ENCODE results near the gene SLC16A7.

The SLC16A7 gene

DNA sequence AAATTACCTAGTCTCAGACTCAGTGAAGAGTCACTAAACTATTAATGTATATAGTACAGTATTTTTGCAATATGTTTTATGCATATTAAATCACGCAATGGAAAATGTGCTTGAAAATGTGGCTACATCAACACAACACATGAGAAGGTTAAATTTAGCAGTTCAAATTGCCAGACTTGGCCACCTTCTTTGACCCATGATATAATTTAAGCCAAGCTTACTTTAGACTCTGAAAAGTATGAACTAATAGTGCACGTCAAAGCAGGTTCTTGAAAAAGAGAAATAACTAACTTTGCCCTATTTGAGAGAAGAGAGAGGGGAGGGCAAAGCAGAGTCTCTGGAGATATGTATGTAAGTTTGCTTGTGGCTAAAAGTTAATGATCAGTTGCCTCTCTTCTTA lies 68.7 kb downstream of the SLC16A7 start:
- Histone ChIP-seq H3K18ac (ENCODE audit: low read length) (no peak overlapping the region), H2BK5ac (ENCODE audit: low read depth, low read length, poor library complexity) (no peak overlapping the region), H3K23ac (ENCODE audit: low read length) (no peak overlapping the region), H3K4me2 (ENCODE audit: low read length) (no peak overlapping the region), H4K91ac (ENCODE audit: low read depth, low read length) (no peak overlapping the region), H2BK120ac (ENCODE audit: insufficient read depth, low read length, poor library complexity) (no peak overlapping the region), H3K79me1 (ENCODE audit: low read length) (no peaks in the 10 kb centered on the region), H2BK12ac (ENCODE audit: low read length) (no peak overlapping the region), H4K8ac (ENCODE audit: low read depth, low read length) (no peak overlapping the region), H4K12ac (ENCODE audit: low read depth, low read length) (no peak overlapping the region), H3K9me3 (ENCODE audit: insufficient read depth, low read depth, low read length) (peaks cover 5% of the 10 kb centered on the region), H3K4ac (ENCODE audit: low read depth, low read length) (no peak overlapping the region), H3K27ac (ENCODE audit: low read depth, low read length) (no peak overlapping the region), H3K4me3 (ENCODE audit: low read depth, low read length) (no peak overlapping the region), H2AFZ (ENCODE audit: insufficient read depth, low read length, poor library complexity) (no peak overlapping the region), H3K27me3 (ENCODE audit: insufficient read depth, low read length) (no peaks in the 10 kb centered on the region), H2AK5ac (ENCODE audit: low read length) (no peak overlapping the region), H3K79me2 (ENCODE audit: control insufficient read depth, insufficient read depth, low read length, poor library complexity) (no peaks in the 10 kb centered on the region), H3K4me1 (ENCODE audit: control insufficient read depth in 1 of 2, insufficient read depth in 2 of 2, low read length in 2 of 2) (no peaks in the 10 kb centered on the region), H3K9ac (ENCODE audit: low read length) (no peak overlapping the region), H3K36me3 (ENCODE audit: control insufficient read depth in 1 of 2, insufficient read depth in 2 of 2, low read length in 2 of 2) (peaks cover 0 to 2% of the 10 kb centered on the region in 2 experiments), H3K14ac (ENCODE audit: low read length) (no peak overlapping the region)
- DNase-seq = no peak
- no CpG with 5 or more reads among the region's 2 CpGs for WGBS (ENCODE audit: extremely low coverage, insufficient coverage, insufficient read length)

DNA sequence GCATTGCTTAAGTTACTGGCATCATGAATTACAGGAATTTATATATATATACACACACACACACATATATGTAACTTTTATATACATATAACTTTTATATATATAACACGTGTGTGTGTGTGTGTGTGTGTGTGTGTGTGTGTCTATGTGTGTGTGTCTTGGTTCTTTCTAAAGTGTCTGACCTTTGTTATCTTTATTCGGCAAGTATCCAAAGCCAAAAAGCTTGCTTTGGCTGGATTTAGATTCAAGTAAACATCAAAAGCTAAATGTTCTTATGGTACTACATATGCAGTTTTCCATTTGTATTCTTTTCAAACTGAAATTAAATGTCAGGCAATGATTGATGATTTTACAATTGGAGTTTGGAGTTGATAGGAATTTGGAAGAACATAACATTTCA lies 69.9 kb downstream of the SLC16A7 start:
- Histone ChIP-seq H4K91ac (ENCODE audit: low read depth, low read length) (no peak overlapping the region), H3K27ac (ENCODE audit: low read depth, low read length) (no peak overlapping the region), H4K12ac (ENCODE audit: low read depth, low read length) (no peak overlapping the region), H3K18ac (ENCODE audit: low read length) (no peak overlapping the region), H3K4me3 (ENCODE audit: low read depth, low read length) (no peak overlapping the region), H3K79me2 (ENCODE audit: control insufficient read depth, insufficient read depth, low read length, poor library complexity) (no peaks in the 10 kb centered on the region), H2BK120ac (ENCODE audit: insufficient read depth, low read length, poor library complexity) (no peak overlapping the region), H3K9ac (ENCODE audit: low read length) (no peak overlapping the region), H3K27me3 (ENCODE audit: insufficient read depth, low read length) (no peaks in the 10 kb centered on the region), H3K4ac (ENCODE audit: low read depth, low read length) (no peak overlapping the region), H3K79me1 (ENCODE audit: low read length) (no peaks in the 10 kb centered on the region), H2BK5ac (ENCODE audit: low read depth, low read length, poor library complexity) (no peak overlapping the region), H2AK5ac (ENCODE audit: low read length) (no peak overlapping the region), H4K8ac (ENCODE audit: low read depth, low read length) (no peak overlapping the region), H3K9me3 (ENCODE audit: insufficient read depth, low read depth, low read length) (peaks cover 5% of the 10 kb centered on the region), H3K4me1 (ENCODE audit: control insufficient read depth in 1 of 2, insufficient read depth in 2 of 2, low read length in 2 of 2) (no peaks in the 10 kb centered on the region), H3K23ac (ENCODE audit: low read length) (no peak overlapping the region), H2AFZ (ENCODE audit: insufficient read depth, low read length, poor library complexity) (no peak overlapping the region), H3K4me2 (ENCODE audit: low read length) (no peak overlapping the region), H3K14ac (ENCODE audit: low read length) (no peak overlapping the region), H3K36me3 (ENCODE audit: control insufficient read depth in 1 of 2, insufficient read depth in 2 of 2, low read length in 2 of 2) (peaks cover 0 to 2% of the 10 kb centered on the region in 2 experiments), H2BK12ac (ENCODE audit: low read length) (no peak overlapping the region)
- WGBS (ENCODE audit: extremely low coverage, insufficient coverage, insufficient read length) = no CpG with 5 or more reads among the region's 2 CpGs
- DNase-seq = no peak

DNA sequence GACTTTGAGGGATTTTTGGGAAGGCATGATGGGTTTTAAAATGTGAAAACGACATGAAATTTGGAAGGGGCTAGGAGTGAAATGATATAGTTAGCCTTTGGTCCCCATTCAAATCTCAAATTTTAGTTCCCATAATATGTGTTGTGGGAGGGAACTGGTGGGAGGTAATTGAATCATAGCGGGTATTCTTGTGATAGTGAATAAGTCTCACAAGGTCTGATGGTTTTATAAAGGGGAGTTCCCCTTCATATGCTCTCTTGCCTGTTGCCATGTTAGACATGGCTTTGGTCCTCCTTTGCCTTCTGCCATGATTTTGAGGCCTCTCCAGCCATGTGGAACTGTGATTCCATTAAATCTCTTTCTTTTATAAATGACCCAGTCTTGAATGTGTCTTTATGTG lies 72.8 kb downstream of the SLC16A7 start:
- H2AFZ ChIP-seq (ENCODE audit: insufficient read depth, low read length, poor library complexity) = no peak overlapping the region
- H3K36me3 ChIP-seq (ENCODE audit: control insufficient read depth in 1 of 2, insufficient read depth in 2 of 2, low read length in 2 of 2) = peaks cover 0 to 2% of the 10 kb centered on the region in 2 experiments
- no peak overlapping the region for H3K23ac ChIP-seq (ENCODE audit: low read length)
- H3K79me2 ChIP-seq (ENCODE audit: control insufficient read depth, insufficient read depth, low read length, poor library complexity) = no peaks in the 10 kb centered on the region
- no peak overlapping the region for H3K9ac ChIP-seq (ENCODE audit: low read length)
- H3K27me3 ChIP-seq (ENCODE audit: insufficient read depth, low read length) = no peaks in the 10 kb centered on the region
- H3K4me1 ChIP-seq (ENCODE audit: control insufficient read depth in 1 of 2, insufficient read depth in 2 of 2, low read length in 2 of 2) = no peaks in the 10 kb centered on the region
- no peak overlapping the region for H3K27ac ChIP-seq (ENCODE audit: low read depth, low read length)
- no peak overlapping the region for H3K4ac ChIP-seq (ENCODE audit: low read depth, low read length)
- peaks cover 5% of the 10 kb centered on the region for H3K9me3 ChIP-seq (ENCODE audit: insufficient read depth, low read depth, low read length)
- H4K8ac ChIP-seq (ENCODE audit: low read depth, low read length) = no peak overlapping the region
- no CpG with 5 or more reads among the region's 2 CpGs for WGBS (ENCODE audit: extremely low coverage, insufficient coverage, insufficient read length)
- H3K14ac ChIP-seq (ENCODE audit: low read length) = no peak overlapping the region
- no peak overlapping the region for H3K4me2 ChIP-seq (ENCODE audit: low read length)
- H2BK12ac ChIP-seq (ENCODE audit: low read length) = no peak overlapping the region
- no peaks in the 10 kb centered on the region for H3K79me1 ChIP-seq (ENCODE audit: low read length)
- no peak overlapping the region for H3K18ac ChIP-seq (ENCODE audit: low read length)
- H4K91ac ChIP-seq (ENCODE audit: low read depth, low read length) = no peak overlapping the region
- H3K4me3 ChIP-seq (ENCODE audit: low read depth, low read length) = no peak overlapping the region
- no peak overlapping the region for H2BK120ac ChIP-seq (ENCODE audit: insufficient read depth, low read length, poor library complexity)
- H4K12ac ChIP-seq (ENCODE audit: low read depth, low read length) = no peak overlapping the region
- no peak for DNase-seq
- H2BK5ac ChIP-seq (ENCODE audit: low read depth, low read length, poor library complexity) = no peak overlapping the region
- no peak overlapping the region for H2AK5ac ChIP-seq (ENCODE audit: low read length)

DNA sequence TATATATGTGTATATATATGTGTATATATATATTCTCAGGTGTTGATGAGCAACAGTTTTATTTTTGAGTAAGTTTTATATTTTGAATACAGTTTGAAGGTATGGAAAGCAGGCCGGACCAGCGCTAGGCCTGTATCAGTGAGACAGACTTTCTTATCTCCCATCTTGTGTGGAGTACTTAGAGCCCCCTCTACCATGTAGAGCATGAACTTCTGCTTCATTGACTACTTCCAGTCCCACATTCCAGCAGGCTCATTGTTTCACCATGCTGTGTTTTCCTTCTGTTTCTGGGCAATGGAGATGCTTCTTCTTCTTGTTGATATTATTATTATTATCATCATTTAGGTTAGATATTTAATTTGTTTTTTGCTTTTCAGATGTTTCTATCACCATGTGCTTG lies 76.4 kb downstream of the SLC16A7 start:
- H3K23ac ChIP-seq (ENCODE audit: low read length) = no peak overlapping the region
- no peak overlapping the region for H4K8ac ChIP-seq (ENCODE audit: low read depth, low read length)
- H2AFZ ChIP-seq (ENCODE audit: insufficient read depth, low read length, poor library complexity) = no peak overlapping the region
- peaks cover 0 to 2% of the 10 kb centered on the region in 2 experiments for H3K36me3 ChIP-seq (ENCODE audit: control insufficient read depth in 1 of 2, insufficient read depth in 2 of 2, low read length in 2 of 2)
- no peaks in the 10 kb centered on the region for H3K79me1 ChIP-seq (ENCODE audit: low read length)
- no peak overlapping the region for H3K9ac ChIP-seq (ENCODE audit: low read length)
- no peak overlapping the region for H3K14ac ChIP-seq (ENCODE audit: low read length)
- no peak for DNase-seq
- H3K4me3 ChIP-seq (ENCODE audit: low read depth, low read length) = no peak overlapping the region
- H3K4me2 ChIP-seq (ENCODE audit: low read length) = no peak overlapping the region
- no peak overlapping the region for H2BK120ac ChIP-seq (ENCODE audit: insufficient read depth, low read length, poor library complexity)
- no peak overlapping the region for H2BK5ac ChIP-seq (ENCODE audit: low read depth, low read length, poor library complexity)
- H3K4ac ChIP-seq (ENCODE audit: low read depth, low read length) = no peak overlapping the region
- H3K4me1 ChIP-seq (ENCODE audit: control insufficient read depth in 1 of 2, insufficient read depth in 2 of 2, low read length in 2 of 2) = no peaks in the 10 kb centered on the region
- H4K91ac ChIP-seq (ENCODE audit: low read depth, low read length) = no peak overlapping the region
- no CpG with 5 or more reads among the region's 2 CpGs for WGBS (ENCODE audit: extremely low coverage, insufficient coverage, insufficient read length)
- peaks cover 5% of the 10 kb centered on the region for H3K9me3 ChIP-seq (ENCODE audit: insufficient read depth, low read depth, low read length)
- H2AK5ac ChIP-seq (ENCODE audit: low read length) = no peak overlapping the region
- H3K18ac ChIP-seq (ENCODE audit: low read length) = no peak overlapping the region
- H3K27me3 ChIP-seq (ENCODE audit: insufficient read depth, low read length) = no peaks in the 10 kb centered on the region
- H4K12ac ChIP-seq (ENCODE audit: low read depth, low read length) = no peak overlapping the region
- H3K27ac ChIP-seq (ENCODE audit: low read depth, low read length) = no peak overlapping the region
- H3K79me2 ChIP-seq (ENCODE audit: control insufficient read depth, insufficient read depth, low read length, poor library complexity) = no peaks in the 10 kb centered on the region
- H2BK12ac ChIP-seq (ENCODE audit: low read length) = no peak overlapping the region
